GM21576 (cell line): ENCODE measurements around the gene DNMT3B.
"Not testable (repeated sequence)": the region's sequence is repeated elsewhere in the genome, so short reads cannot be mapped to it uniquely, and the experiment has no call there.

Experiments
- ATAC-seq: cut with Tn5 transposase; IDR thresholded peaks from one replicate; pipeline ENCODE4 v1.9.1; 2021; ENCODE audit warnings: mild to moderate bottlenecking, moderate library complexity; ENCODE audit not compliant: unreplicated experiment

Gene DNMT3B

GRCh38 chr20:32762754-32763201 is 593 bp downstream of the DNMT3B start:
- ATAC-seq = no peak

- no peak for ATAC-seq
Measured at GRCh38 chr20:32763202-32764004, 1.2 kb downstream of the DNMT3B start.

DNA sequence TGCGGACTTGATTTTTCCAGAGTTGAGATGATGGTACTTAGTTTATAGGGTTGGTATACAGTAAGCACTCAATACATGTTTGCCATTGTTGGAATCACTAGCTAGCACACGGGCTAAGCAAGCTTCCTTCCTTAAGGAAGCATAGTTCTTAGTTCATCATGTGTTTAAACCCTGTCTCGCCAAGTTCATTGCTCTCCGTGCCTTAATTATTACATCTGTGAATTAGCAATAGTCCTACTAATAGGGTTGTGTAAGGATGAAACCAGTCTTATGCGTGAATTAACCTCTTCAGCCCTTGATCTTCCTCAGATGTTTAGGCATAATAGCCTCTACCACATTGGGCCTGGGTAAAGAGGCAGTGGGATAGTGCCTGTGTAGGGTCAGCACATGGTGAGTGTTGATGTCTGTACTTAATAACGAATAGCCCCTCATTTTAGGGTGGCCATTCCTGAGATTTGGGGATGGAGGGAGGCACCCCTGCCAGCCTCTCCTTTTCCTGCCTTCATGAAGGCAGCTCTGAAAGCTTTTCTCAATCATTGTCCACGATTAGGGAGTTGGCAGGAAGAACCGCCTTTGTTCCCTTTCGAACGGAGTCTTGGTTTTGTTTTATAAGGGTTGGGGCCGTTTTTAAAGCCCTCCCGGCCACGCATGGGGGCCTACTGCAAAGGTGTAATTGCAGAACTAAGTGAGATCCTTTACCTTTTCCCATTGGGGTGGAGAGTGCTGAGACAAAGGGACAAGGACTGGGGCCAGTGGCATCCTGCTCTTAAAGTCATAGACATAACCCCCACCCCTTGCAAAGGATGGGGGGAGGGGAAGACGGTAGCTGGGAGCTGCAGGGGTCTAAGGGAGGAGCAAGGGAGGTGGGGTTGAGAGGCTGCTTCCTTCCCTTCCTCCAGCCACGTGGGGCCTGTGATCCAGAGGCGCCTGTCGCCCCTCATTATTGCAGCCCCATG is 2.1 kb downstream of the DNMT3B start:
- no peak for ATAC-seq

GRCh38 chr20:32765230-32765875 is 3.2 kb downstream of the DNMT3B start:
- ATAC-seq = not testable (repeated sequence)

DNA sequence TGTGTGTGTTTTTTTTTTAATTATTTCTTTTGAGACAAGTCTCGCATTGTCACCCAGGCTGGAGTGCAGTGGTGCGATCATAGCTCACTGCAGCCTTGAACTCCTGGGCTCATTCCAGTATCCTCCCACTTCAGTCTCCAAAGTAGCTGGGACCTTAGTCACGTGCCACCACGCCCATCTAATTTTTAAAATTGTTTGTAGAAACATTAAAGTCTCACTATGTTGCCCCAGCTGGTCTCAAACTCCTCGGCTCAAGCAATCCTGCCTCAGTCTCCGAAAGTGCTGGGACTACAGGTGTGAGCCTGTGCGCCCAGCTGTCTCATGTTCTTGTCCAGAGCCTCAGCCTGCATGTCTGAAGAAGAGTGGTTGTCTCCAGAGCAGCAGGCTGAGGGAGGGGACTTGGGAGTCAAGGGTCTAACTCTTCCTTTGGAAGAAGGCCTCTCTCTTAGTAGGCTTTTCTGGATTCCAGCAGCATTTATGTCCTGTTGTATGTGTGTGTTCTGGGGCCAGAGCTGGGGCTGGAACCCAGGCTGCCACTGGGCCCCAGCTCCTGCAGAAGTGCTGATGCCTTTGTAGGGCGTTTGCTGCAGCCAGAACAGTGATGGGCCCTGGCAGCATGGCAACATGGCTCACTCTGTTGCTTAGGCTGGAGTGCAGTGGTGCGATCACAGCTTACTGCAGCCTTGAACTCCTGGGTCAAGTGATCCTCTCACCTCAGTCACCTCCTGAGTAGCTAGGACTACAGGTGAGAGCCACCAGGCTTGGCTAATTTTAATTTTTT is 5.4 kb downstream of the DNMT3B start:
- no peak for ATAC-seq

GRCh38 chr20:32772046-32772445 is 9.9 kb downstream of the DNMT3B start:
- ATAC-seq = no peak

DNA sequence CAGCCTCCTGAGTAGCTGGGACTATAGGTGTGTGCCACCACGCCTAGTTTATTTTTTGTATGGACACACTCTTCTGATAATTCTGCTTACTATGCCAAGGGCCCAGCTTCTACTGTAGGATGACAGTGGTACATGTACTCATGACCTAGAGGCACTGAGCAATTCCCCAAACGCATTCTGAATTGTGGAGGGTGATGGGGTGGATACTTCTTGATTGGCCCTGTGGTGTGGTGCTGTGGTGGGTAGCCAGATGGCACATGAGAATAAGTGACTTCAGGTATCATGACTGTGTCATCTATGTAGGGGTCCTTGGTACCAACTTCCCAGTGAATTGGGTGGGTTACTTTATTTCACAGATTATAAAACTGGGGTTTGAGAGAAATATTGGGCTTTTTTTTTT is 11.0 kb downstream of the DNMT3B start:
- ATAC-seq = no peak

DNA sequence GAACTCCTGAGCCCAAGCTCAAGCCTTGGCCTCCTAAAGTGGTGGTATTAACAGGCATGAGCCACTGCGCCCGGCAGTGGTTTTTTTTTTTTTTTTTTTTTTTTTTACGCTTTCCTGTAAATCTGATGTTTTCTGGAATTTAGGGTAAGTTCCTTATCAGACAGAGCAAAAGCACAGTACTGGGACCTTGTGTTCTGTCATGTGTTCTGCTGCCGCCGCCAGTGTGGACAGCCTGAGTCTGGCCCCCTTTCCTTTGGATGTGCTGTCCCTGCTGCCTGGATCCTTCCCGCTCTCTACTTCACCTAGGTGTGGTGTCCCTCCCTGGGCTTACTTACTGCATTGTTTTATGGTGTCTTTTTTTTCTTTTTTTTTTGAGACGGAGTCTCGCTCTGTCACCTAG is 11.7 kb downstream of the DNMT3B start:
- no peak for ATAC-seq

- no peak for ATAC-seq
Measured at GRCh38 chr20:32775336-32775991, 13.3 kb downstream of the DNMT3B start.

DNA sequence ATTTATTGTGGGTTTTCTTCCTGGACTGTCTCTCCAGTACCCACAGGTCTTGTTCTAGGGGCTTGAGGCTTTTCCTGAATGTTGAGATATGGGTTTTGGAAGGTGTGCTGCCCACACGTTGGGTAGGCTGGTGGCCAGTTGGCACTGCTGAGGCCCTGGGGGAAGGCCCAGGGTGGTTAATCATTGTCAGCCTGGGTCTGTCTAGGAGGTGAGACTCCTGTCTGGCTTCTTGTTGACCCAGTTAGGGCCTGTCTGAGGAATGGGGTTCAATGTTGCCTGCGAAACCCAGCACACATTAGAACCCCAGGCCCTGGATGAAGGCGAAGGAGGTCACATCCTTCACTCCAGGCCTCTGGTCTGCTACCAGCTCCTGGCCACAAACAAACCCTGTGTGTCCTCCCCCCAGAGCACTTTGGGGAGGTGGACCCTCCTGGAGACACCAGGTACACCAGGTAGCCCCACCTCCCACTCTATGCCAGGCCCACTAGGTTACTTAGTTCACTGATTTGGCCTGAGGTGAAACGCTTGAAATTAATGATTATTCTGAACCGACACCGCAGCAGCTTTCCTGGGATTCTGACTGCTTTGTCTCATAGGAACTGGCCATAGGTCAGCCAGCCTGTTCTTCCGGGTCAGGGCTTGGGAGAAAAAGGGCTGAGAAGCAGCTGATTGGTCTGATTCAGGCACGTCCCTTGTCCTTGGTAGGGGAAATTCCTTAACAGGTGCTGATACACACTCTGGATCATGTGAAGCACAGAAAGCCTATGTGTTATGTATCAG is 15.2 kb downstream of the DNMT3B start:
- no peak for ATAC-seq

DNA sequence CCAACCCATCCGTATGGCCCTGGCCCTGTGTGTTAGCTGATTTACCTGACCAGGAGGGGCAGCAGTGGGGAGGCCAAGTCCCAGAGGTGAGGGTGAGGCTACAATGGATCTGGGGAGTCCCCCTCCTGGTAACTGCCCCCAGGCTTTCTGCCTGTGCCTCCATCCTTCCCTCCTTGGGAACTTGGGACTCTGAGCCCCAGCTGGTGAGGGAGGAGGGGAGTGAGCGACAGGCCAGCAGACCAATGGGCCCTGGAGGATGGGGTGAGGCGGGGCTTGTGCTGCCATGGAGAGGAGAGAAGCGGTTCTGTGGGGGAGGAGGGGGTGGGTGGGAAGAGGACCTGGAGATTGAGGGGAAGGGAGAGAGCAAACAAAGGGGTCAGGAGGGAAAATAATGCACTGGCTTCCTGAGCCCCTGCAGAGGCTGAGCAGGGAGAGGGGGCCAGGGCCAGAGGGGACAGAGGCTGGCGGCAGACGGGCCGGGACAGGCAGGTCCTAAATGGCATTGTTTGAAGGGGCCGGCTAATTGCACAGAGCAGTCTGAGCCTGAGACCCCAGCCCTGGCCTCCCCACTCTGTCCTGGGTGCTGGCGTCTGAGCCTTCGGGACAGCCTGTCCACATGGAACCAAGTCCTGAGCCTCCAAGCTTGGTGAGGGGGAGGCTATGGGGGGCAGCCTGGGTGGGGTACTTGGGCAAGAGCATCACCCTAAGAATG is 17.5 kb downstream of the DNMT3B start:
- ATAC-seq = no peak

DNA sequence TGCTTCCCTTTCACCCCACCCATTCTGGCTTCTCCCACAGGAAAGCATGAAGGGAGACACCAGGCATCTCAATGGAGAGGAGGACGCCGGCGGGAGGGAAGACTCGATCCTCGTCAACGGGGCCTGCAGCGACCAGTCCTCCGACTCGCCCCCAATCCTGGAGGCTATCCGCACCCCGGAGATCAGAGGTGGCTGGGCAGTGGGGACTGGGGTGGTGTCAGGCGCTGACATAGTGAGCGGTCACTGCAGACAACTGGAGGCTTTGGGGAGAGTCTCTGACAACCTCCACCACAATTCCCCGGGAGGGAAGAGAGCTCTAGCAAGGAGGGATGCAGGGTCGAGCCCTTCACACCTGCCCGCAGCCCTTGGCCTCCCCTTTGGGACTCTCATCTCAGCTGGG is 18.1 kb downstream of the DNMT3B start:
- ATAC-seq = no peak

- ATAC-seq = no peak
Measured at GRCh38 chr20:32780749-32781655, 18.8 kb downstream of the DNMT3B start.

DNA sequence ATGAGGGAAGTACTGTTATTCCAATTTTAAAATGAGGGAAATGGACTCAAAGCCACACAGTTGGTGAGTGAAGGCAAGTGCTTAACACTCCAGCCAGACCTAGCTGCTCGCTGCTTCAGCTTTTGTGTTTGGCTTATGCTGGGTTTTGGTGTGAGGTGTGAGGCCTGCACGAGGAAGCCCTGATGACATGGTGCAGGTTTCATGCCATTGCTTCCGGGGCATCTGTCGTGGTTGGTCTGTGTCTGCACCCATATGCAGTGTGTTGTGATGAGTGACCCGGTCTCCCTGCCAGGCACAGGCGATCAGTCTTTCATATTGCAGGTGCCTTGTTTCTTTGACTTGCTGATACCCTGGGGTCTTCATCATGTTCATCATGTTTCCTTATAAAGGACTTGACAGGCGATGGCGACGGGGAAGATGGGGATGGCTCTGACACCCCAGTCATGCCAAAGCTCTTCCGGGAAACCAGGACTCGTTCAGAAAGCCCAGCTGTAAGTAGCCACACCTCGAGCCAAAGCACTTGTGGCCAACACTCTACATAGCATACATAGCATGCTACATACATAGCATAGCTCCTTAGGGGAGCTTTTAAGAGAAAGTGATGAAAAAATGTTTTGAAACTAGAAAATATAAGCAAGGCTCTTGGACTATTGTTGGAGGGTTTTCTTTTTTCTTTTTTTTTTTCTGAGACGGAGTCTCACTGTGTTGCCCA is 22.3 kb downstream of the DNMT3B start:
- ATAC-seq = no peak

DNA sequence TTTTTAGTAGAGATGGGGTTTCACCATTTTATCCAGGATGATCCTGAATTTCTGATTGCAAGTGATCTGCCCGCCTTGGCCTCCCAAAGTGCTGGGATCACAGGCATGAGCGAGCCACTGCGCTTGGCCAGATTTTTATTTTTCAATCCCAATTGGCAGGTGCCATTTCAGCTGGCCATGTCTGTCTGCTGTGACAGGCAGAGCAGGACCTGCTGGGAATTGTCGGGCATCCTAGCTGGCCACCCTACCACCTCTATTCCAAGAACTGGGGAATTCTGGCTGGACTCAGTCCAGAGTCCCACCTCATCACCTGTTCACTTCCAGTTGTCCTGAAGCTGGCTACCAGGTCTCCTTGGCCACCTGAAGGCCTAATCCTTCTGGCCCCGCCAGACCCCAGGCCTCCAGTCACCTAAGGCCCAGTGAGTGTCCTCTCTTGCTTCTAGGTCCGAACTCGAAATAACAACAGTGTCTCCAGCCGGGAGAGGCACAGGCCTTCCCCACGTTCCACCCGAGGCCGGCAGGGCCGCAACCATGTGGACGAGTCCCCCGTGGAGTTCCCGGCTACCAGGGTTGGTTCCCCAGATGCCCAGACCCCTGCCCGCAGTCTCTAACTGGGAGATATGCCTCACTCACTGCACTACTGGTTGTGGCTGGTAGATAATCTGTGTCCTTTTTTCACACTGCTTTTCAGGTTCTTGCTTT is 24.0 kb downstream of the DNMT3B start:
- ATAC-seq = no peak

- ATAC-seq = no peak
Measured at GRCh38 chr20:32787168-32787567, 25.0 kb downstream of the DNMT3B start.
